Adrenal gland (tissue), 5 donors: ENCODE results near the gene XRCC5.

ENCODE experiments used
- POLR2A ChIP-seq, 2 donors: fragments of 450-650 bp; IDR thresholded peaks; one replicate each; pipeline ENCODE4 v1.6.1; 2017; ENCODE audit warnings: antibody characterized with exemption in 2 of 2, mild to moderate bottlenecking in 2 of 2, moderate library complexity in 1 of 2
- TF ChIP-seq, protein P1 (sequence below), 6 experiments: fragments of 450-650 bp in 4 of 6; fragments of 200-600 bp in 2 of 6; sonication (generic) in 1 of 6; IDR thresholded peaks; 1 replicate in 5 of 6; 2 replicates in 1 of 6; pipeline versions ENCODE4 v1.5.1 to v1.8.0; 2016 to 2021; ENCODE audit warnings: antibody characterized with exemption in 6 of 6, mild to moderate bottlenecking in 2 of 6, moderate library complexity in 1 of 6
- donor health status: DM: no; HTN: no; CAD: no.

GRCh38 chr2:216201692-216202306 lies 92.7 kb downstream of the XRCC5 start:
- TF ChIP-seq, protein P1, sequence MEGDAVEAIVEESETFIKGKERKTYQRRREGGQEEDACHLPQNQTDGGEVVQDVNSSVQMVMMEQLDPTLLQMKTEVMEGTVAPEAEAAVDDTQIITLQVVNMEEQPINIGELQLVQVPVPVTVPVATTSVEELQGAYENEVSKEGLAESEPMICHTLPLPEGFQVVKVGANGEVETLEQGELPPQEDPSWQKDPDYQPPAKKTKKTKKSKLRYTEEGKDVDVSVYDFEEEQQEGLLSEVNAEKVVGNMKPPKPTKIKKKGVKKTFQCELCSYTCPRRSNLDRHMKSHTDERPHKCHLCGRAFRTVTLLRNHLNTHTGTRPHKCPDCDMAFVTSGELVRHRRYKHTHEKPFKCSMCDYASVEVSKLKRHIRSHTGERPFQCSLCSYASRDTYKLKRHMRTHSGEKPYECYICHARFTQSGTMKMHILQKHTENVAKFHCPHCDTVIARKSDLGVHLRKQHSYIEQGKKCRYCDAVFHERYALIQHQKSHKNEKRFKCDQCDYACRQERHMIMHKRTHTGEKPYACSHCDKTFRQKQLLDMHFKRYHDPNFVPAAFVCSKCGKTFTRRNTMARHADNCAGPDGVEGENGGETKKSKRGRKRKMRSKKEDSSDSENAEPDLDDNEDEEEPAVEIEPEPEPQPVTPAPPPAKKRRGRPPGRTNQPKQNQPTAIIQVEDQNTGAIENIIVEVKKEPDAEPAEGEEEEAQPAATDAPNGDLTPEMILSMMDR (IDR thresholded peaks at IDR 0.05): no peak
- TF ChIP-seq POLR2A (IDR thresholded peaks at IDR 0.05): no peak
